ENCODE results near the gene GFPT1. TPM values are rescaled to one million over a fixed set of nuclear protein-coding genes. Genes with fewer than 3 reads are reported as not detected.

Gene GFPT1
- total RNA-seq, 1 donor from 2014 or later, result 46.2 TPM

DNA sequence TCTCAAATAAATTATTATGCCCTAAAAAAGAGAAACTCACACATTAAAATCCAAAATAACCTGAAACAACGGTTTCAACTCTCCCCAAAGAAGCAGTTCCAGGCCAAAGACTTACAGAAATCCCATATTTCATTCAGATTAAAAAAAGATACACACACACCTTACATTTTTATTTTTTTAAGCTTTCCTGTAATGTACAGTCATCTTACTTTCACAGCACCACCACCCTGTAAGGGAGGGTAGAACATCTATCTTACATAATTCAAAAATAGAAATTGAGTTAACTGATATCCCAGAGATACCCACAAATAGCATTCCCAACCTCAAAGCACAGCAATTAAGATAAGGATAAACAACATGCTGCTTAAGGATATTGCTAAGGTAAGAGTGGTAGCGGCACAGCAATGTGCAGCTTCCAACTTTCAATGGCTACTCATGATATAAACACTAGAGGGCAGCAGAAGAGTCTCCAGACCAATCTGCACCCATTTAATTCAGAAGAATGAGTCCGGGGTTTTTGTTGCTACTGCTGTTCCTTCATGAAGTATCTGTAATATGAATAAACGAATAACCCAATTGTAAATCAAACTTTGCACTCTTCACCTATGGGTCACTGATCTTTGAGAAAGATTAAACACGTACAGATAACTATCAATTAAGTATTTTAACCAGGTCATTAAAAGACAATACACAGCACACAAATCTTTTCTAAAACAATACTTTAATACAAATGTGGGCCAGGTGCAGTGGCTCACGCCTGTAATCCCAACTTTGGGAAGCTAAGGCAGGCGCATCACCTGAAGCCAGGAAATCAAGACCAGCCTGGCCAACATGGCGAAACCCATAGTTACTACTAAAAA, 11.3 kb downstream of the GFPT1 start:
- Histone ChIP-seq H3K4me3 (no peak overlapping the region), H3K27ac (replicated peaks) (no peak overlapping the region), H3K4me1 (peaks cover 7% of the 10 kb centered on the region), H3K9me3 (replicated peaks) (no peaks in the 10 kb centered on the region), H3K36me3 (peaks cover 26% of the 10 kb centered on the region), H3K27me3 (ENCODE audit: low read depth) (no peaks in the 10 kb centered on the region)
- no peak for DNase-seq
- TF ChIP-seq, protein P1, sequence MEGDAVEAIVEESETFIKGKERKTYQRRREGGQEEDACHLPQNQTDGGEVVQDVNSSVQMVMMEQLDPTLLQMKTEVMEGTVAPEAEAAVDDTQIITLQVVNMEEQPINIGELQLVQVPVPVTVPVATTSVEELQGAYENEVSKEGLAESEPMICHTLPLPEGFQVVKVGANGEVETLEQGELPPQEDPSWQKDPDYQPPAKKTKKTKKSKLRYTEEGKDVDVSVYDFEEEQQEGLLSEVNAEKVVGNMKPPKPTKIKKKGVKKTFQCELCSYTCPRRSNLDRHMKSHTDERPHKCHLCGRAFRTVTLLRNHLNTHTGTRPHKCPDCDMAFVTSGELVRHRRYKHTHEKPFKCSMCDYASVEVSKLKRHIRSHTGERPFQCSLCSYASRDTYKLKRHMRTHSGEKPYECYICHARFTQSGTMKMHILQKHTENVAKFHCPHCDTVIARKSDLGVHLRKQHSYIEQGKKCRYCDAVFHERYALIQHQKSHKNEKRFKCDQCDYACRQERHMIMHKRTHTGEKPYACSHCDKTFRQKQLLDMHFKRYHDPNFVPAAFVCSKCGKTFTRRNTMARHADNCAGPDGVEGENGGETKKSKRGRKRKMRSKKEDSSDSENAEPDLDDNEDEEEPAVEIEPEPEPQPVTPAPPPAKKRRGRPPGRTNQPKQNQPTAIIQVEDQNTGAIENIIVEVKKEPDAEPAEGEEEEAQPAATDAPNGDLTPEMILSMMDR (IDR thresholded peaks at IDR 0.05; ENCODE audit: borderline replicate concordance), result peak; percentile 80
- intact Hi-C loops (cut with micrococcal nuclease), result no loop called here

DNA sequence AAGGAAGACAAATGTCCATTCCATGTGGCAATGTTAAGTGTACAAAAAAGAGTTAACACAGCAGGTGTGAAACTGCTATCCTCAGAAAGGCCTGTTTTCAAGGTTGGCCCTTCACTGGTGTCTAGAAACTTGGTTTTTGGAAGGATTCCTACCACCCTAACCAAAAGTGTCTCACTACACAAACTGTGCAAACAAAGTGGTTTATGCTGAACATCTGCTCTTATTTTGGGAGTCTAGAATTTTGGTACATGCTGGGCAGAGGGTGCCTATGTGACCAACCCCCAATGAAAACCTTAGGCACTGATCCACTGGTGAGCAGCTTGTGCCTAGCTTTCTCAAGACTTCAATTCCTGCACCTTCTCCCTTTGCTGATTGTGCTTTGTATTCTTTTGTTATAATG, 14.3 kb downstream of the GFPT1 start:
- H3K4me1 ChIP-seq, result peaks cover 7% of the 10 kb centered on the region
- no peak overlapping the region for H3K4me3 ChIP-seq
- no peaks in the 10 kb centered on the region for H3K9me3 ChIP-seq (replicated peaks)
- intact Hi-C loops (cut with micrococcal nuclease), result no loop called here
- H3K36me3 ChIP-seq, result peaks cover 56% of the 10 kb centered on the region
- DNase-seq, result no peak
- TF ChIP-seq, protein P1 (IDR thresholded peaks at IDR 0.05; ENCODE audit: borderline replicate concordance), result no peak
- H3K27ac ChIP-seq (replicated peaks), result no peak overlapping the region
- H3K27me3 ChIP-seq (ENCODE audit: low read depth), result no peaks in the 10 kb centered on the region

DNA sequence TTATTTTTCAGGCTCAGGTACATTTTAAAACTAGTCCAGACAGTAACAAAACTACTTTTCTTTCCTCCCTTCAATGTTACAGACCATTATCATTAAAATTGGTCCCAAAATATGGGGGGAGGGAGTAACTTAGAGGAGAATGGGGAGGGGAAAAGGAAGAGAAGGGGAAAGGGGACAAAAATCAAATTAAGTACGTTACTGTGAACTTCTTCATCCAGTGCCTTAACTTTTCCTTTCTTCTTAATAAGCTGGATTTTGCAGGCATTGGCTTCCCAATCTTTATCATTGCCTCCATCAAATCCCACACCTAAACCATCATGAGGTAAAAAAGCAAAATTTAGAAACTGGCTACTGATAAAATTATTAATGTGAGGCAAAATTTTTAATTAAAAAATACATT, 17.2 kb downstream of the GFPT1 start:
- intact Hi-C loops (cut with micrococcal nuclease), result no loop called here
- H3K27me3 ChIP-seq (ENCODE audit: low read depth), result no peaks in the 10 kb centered on the region

DNA sequence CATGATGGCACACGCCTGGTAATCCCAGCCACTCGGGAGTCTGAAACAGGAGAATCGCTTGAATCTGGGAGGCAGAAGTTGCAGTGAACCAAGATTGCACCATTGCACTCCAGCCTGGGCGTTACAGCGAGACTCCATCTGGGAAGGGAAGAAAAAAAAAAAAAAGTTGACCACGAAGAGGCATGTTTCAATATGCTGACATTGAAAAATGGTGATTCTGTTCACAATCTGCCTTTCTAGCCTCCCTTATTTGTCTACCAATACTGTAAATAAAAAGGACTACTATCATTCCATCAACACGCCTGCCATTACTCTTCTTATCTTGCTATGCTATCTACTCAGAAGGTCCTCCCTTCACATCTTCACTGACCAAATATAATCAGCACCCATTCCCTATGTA, 18.4 kb downstream of the GFPT1 start:
- no peak overlapping the region for H3K4me3 ChIP-seq
- TF ChIP-seq, protein P1 (IDR thresholded peaks at IDR 0.05; ENCODE audit: borderline replicate concordance), result no peak
- no peaks in the 10 kb centered on the region for H3K27me3 ChIP-seq (ENCODE audit: low read depth)
- intact Hi-C loops (cut with micrococcal nuclease), result no loop called here
- no peaks in the 10 kb centered on the region for H3K9me3 ChIP-seq (replicated peaks)
- no peak for DNase-seq
- peaks cover 84% of the 10 kb centered on the region for H3K36me3 ChIP-seq
- H3K4me1 ChIP-seq, result no peaks in the 10 kb centered on the region
- no peak overlapping the region for H3K27ac ChIP-seq (replicated peaks)

More for the DNA sequence above, 17.2 kb downstream of the GFPT1 start:
- H3K4me3 ChIP-seq, result no peak overlapping the region
- no peak for DNase-seq
- no peaks in the 10 kb centered on the region for H3K4me1 ChIP-seq
- H3K36me3 ChIP-seq, result peaks cover 78% of the 10 kb centered on the region
- H3K9me3 ChIP-seq (replicated peaks), result no peaks in the 10 kb centered on the region
- H3K27ac ChIP-seq (replicated peaks), result no peak overlapping the region
- TF ChIP-seq, protein P1 (IDR thresholded peaks at IDR 0.05; ENCODE audit: borderline replicate concordance), result no peak

DNA sequence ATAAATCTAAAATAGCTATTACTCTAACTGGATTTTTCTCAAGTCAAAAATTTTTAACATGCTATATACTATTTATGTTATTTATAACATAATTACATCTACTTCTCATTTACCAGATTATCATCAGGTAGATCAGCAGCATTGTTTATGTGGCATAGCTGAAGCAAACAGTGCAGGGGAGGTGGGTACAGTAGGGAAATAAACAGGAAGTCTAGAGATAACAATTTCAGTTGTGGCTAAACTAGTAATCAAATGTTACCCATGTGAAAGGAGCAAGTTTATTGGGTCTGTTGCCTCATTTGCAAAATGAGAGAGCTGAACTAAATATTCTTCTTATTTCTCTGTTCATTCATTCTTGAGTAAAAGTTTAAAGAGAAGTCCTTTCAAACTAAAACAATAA, 27.7 kb downstream of the GFPT1 start:
- DNase-seq, result no peak
- Histone ChIP-seq H3K27me3 (ENCODE audit: low read depth) (no peaks in the 10 kb centered on the region), H3K36me3 (peaks cover 97% of the 10 kb centered on the region), H3K9me3 (replicated peaks) (no peaks in the 10 kb centered on the region), H3K4me1 (no peaks in the 10 kb centered on the region), H3K4me3 (no peak overlapping the region), H3K27ac (replicated peaks) (no peak overlapping the region)
- TF ChIP-seq, protein P1 (IDR thresholded peaks at IDR 0.05; ENCODE audit: borderline replicate concordance), result no peak
- intact Hi-C loops (cut with micrococcal nuclease), result no loop called here
